Esophagus squamous epithelium (tissue), 5 donors: ENCODE measurements around the gene ZNF484. TPM values are rescaled to one million over a fixed set of nuclear protein-coding genes. Genes with fewer than 3 reads are reported as not detected.
"Not testable (repeated sequence)": the region's sequence is repeated elsewhere in the genome, so short reads cannot be mapped to it uniquely, and the experiment has no call there.

ENCODE experiments used
- DNase-seq: peaks from one replicate; lab custom pipeline; 2025; lab: John Stamatoyannopoulos, UW
- H3K27ac ChIP-seq, 4 donors: fragments of 200-600 bp; sonication (generic); one replicate each; pipeline ENCODE4 v1.5.1; 2016 to 2019; ENCODE audit warnings: mild to moderate bottlenecking in 1 of 4
- H3K27me3 ChIP-seq, 4 donors: fragments of 200-600 bp; sonication (generic); 1 replicate in 3 of 4; 2 replicates in 1 of 4; pipeline versions ENCODE4 v1.5.1 to v1.6.0; 2017 to 2021; ENCODE audit warnings: antibody characterized with exemption in 1 of 4
- H3K36me3 ChIP-seq, 3 donors: fragments of 200-600 bp; sonication (generic); one replicate each; pipeline ENCODE4 v1.5.1; 2016 to 2019
- H3K4me1 ChIP-seq, 3 donors: fragments of 200-600 bp; sonication (generic); one replicate each; pipeline ENCODE4 v1.5.1; 2017 to 2019
- H3K4me3 ChIP-seq, 4 donors: fragments of 200-600 bp; sonication (generic); 1 replicate in 3 of 4; 2 replicates in 1 of 4; pipeline ENCODE4 v1.5.1; 2016 to 2019; ENCODE audit warnings: mild to moderate bottlenecking in 2 of 4, moderate library complexity in 1 of 4
- H3K9me3 ChIP-seq, 3 donors: fragments of 200-600 bp; sonication (generic); one replicate each; pipeline ENCODE4 v1.5.1; 2016 to 2019
- POLR2A ChIP-seq, 4 donors: fragments of 450-650 bp; IDR thresholded peaks; one replicate each; pipeline ENCODE4 v1.6.1; 2017; ENCODE audit warnings: antibody characterized with exemption in 4 of 4, mild to moderate bottlenecking in 4 of 4, moderate library complexity in 3 of 4
- WGBS, 2 donors: methylation state at CpG; one replicate each; pipeline ENCODE4 v1.1.5; 2018; 5-methylcytosine and 5-hydroxymethylcytosine counted together
- intact Hi-C: fragments of 100-400 bp; cut with DNase I; formaldehyde crosslinking; loops from one replicate; pipeline ENCODE4 v1.15.0; 2022
- total RNA-seq, 4 donors: library from RNA; depleted of rRNA; stranded (reverse); fragments of >200 nt; gene quantifications; one replicate each; pipeline ENCODE4 v1.1.0, GENCODE V29; 2016
- TF ChIP-seq, protein P1 (sequence below), 6 experiments: fragments of 450-650 bp in 4 of 6; fragments of 200-600 bp in 2 of 6; sonication (generic) in 2 of 6; IDR thresholded peaks; one replicate each; pipeline ENCODE4 v1.5.1; 2016 to 2019; ENCODE audit warnings: antibody characterized with exemption in 6 of 6, mild to moderate bottlenecking in 4 of 6, moderate library complexity in 4 of 6
- donor health status: DM: yes; HTN: yes; CAD: no.

Gene ZNF484
- total RNA-seq: 1 to 10 TPM; 2.4 to 8.8 (median 5.0) TPM

DNA sequence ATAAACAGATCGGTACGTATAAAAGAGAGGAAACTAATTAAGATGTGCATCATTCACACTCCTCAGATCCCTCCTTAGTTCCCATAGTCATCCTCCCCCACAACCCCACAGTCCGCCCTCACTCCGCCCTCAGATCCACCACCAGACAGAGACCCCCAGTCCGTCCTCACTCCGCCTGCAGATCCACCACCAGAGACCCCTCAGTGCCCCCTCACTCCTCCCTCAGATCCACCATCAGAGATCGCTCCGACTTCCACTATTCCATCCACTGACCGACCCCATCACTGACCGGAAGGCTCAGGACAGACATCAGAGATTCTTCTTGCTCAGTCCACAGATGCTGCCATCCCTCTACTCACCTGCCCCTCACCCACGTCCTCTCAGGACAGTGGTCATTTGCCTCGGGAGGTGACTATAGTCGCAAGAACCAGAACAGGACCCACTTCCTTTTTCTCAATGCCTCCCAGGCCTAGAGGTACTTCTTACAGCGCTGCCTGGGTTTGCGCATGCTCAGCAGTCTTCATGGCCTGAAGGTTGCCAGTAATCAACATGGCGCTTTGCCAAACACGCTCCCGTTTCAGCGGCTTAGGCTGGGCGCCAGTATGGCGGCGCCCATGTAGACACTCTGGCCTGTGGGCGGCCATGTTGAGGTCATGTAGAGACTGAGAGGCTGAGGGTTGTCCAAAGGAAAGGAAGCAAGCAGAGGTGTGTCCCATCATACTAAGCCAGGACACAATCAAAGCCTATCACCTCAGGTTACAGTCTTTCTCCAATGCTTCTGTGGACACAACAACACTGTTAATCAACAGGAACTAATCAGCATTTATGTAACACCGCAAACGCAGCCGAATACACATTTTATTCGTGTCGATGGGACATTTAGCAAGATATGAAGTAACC is at the start of gene ZNF484:
ZNF484 (minus strand) TSS at position 508 of the 900 bp plus-strand sequence. CDS start 3,009 bp downstream, outside the sequence.
- peak within 1 kb of the TSS; percentile 74 to 84 (median 80) for H3K27ac ChIP-seq
- H3K27me3 ChIP-seq: no peaks in the 10 kb centered on the region
- H3K4me1 ChIP-seq: peaks cover 0 to 22% (median 7%) of the 10 kb centered on the region in 3 donors
- intact Hi-C loops: no loop called here
- peak within 1 kb of the TSS; percentile 54 to 76 (median 64) for H3K4me3 ChIP-seq
- no peaks in the 10 kb centered on the region for H3K9me3 ChIP-seq
- whole genome bisulfite sequencing, 2 donors: 15 to 17% methylated on average over 26 to 27 of the region's 28 CpGs
- DNase-seq: peak; percentile 85
- H3K36me3 ChIP-seq: no peaks in the 10 kb centered on the region
- TF ChIP-seq, protein P1, sequence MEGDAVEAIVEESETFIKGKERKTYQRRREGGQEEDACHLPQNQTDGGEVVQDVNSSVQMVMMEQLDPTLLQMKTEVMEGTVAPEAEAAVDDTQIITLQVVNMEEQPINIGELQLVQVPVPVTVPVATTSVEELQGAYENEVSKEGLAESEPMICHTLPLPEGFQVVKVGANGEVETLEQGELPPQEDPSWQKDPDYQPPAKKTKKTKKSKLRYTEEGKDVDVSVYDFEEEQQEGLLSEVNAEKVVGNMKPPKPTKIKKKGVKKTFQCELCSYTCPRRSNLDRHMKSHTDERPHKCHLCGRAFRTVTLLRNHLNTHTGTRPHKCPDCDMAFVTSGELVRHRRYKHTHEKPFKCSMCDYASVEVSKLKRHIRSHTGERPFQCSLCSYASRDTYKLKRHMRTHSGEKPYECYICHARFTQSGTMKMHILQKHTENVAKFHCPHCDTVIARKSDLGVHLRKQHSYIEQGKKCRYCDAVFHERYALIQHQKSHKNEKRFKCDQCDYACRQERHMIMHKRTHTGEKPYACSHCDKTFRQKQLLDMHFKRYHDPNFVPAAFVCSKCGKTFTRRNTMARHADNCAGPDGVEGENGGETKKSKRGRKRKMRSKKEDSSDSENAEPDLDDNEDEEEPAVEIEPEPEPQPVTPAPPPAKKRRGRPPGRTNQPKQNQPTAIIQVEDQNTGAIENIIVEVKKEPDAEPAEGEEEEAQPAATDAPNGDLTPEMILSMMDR (IDR thresholded peaks at IDR 0.05): peak in 1 of 6 experiments; percentile 23
- no peak for TF ChIP-seq POLR2A (IDR thresholded peaks at IDR 0.05)

DNA sequence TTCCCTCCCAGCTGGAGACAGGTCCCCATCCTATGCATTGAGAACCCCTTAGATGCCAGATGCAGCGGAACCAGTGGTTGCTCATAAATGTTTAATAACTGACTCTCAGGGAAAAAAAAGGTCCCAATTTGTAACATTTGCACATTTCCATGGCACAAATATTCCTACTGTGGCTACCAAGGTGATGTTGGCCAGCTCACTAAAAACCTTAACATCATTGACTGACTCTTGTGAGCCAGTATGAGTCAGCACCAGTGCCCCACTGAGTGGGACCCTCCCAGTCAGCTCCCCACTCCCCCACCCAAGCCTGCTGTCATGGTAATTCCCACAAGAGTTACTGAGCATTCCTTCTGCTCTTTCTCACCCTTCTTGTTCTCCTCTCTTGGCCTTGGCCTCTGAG is 42.6 kb upstream of the ZNF484 start:
- Histone ChIP-seq H3K9me3 (no peaks in the 10 kb centered on the region), H3K4me1 (no peaks in the 10 kb centered on the region), H3K27ac (no peak overlapping the region), H3K4me3 (no peak overlapping the region), H3K27me3 (no peaks in the 10 kb centered on the region), H3K36me3 (no peaks in the 10 kb centered on the region)
- 71 to 100% methylated on average over 1 of the region's 1 CpG for WGBS, 2 donors
- intact Hi-C loops: no loop called here
- no peak for TF ChIP-seq POLR2A (IDR thresholded peaks at IDR 0.05)
- TF ChIP-seq, protein P1 (IDR thresholded peaks at IDR 0.05): no peak
- DNase-seq: no peak

DNA sequence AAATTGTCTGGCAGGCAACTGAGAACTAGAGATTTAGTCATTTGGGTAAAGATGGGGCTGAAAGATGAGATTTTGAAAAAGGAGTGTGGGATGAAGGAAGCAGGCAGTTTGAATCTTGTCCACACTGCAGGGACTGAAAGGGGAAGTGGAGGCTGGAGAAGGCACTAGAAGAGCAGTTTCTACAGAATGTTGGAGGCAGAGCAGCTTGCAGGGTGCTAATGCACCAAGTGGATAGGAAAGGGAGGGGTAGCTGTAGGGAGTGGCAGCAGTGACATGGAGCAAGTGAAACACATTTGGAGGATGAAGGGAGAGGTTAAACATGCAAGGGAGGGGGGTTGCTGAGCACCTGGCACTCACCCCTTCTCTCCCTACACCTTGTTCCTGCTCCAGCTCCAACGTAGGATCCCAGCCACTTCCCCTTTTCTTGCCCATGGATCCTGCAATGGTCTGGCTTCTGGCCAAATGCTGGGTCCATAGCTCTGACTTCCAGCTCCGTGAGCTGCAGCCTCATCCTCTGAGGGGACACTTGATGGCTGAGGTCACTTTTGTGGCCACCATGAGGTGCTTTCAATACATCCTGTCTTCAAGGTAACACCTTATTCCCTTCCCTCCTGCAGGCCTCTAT is 39.5 kb upstream of the ZNF484 start:
- intact Hi-C loops: no loop called here

DNA sequence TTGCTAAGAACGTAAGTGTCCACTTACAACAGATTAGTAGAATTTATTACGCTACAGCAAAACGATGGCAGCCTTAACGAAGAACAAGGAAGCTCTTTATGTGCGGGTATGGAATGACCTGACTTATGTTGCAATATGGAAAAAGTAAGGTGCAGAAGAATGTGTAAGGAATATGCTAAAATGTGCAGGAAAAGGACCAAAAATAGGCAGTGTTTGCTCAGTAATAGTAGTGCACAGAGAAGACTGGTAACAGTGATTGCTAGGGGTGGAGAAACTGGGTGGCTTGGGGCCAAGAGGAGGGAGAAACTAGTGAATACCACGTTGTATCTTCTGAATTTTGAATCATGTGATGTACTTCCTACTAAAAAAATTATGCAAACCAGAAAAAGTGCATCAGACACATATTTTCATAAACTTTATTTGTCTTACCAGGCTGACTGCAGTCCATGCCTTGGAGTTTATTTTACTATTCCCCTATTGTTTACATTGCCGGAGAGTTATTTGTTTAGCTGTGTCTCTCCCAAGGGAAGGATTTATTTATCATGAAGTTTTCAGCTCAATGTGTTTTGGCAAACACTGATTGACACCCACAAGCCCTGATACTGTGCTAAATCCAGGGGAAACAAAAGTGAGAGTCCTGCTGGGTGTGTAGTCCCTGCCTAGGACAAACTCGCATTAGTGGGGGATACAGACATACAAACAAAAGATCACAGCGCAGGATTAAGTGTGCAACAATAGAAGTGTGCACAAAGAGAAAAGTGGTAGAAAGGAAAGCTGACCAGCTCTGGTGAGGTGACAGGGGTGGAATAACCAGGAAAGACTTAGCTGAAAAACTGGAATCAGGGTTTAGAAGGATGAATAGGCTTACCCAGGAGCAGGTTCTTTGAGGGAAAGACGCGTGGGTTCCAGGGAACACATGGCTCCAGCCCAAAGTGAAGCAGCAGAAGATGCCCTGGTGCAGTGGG is 34.0 kb upstream of the ZNF484 start:
- Histone ChIP-seq H3K27ac (no peak overlapping the region), H3K27me3 (peaks cover 0 to 47% (median 0%) of the 10 kb centered on the region in 4 donors), H3K4me1 (peaks cover 0 to 17% (median 7%) of the 10 kb centered on the region in 3 donors), H3K9me3 (no peaks in the 10 kb centered on the region), H3K4me3 (no peak overlapping the region), H3K36me3 (no peaks in the 10 kb centered on the region)
- WGBS, 2 donors: 39 to 44% methylated on average over 11 of the region's 11 CpGs
- TF ChIP-seq POLR2A (IDR thresholded peaks at IDR 0.05): no peak
- DNase-seq: no peak
- intact Hi-C loops: no loop called here

More for the DNA sequence above, 39.5 kb upstream of the ZNF484 start:
- TF ChIP-seq POLR2A (IDR thresholded peaks at IDR 0.05): no peak
- TF ChIP-seq, protein P1 (IDR thresholded peaks at IDR 0.05): no peak
- peaks cover 0 to 26% (median 0%) of the 10 kb centered on the region in 4 donors for H3K27me3 ChIP-seq
- no peak for DNase-seq
- no peak overlapping the region for H3K27ac ChIP-seq
- WGBS, 2 donors: 32 to 35% methylated on average over 2 of the region's 2 CpGs
- H3K9me3 ChIP-seq: no peaks in the 10 kb centered on the region
- no peaks in the 10 kb centered on the region for H3K36me3 ChIP-seq
- H3K4me1 ChIP-seq: peaks cover 0 to 4% (median 3%) of the 10 kb centered on the region in 3 donors
- no peak overlapping the region for H3K4me3 ChIP-seq

DNA sequence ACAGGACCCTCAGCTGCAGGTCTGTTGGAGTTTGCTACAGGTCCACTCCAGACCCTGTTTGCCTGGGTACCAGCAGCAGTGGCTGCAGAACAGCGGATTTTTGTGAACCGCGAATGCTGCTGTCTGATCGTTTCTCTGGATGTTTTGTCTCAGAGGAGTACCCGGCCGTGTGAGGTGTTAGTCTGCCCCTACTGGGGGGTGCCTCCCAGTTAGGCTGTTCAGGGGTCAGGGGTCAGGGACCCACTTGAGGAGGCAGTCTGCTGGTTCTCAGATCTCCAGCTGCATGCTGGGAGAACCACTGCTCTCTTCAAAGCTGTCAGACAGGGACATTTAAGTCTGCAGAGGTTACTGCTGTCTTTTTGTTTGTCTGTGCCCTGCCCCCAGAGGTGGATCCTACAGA is 27.3 kb upstream of the ZNF484 start:
- H3K9me3 ChIP-seq: not testable (repeated sequence)
- no CpG with 5 or more reads among the region's 6 CpGs for WGBS, 2 donors

More for the DNA sequence above, 27.3 kb upstream of the ZNF484 start:
- DNase-seq, H3K27me3 ChIP-seq, intact Hi-C loops, H3K4me1 ChIP-seq, H3K36me3 ChIP-seq, H3K27ac ChIP-seq: not testable (repeated sequence)
- peak overlapping the region in 1 of 4 donors; percentile 13 for H3K4me3 ChIP-seq
